ENCODE data around the gene CHRNG.
"Not testable (repeated sequence)": the region's sequence is repeated elsewhere in the genome, so short reads cannot be mapped to it uniquely, and the experiment has no call there.

The CHRNG gene

GRCh38 chr2:232529806-232530547 lies 9.5 kb upstream of the CHRNG start:
- DNase-seq, result no peak

DNA sequence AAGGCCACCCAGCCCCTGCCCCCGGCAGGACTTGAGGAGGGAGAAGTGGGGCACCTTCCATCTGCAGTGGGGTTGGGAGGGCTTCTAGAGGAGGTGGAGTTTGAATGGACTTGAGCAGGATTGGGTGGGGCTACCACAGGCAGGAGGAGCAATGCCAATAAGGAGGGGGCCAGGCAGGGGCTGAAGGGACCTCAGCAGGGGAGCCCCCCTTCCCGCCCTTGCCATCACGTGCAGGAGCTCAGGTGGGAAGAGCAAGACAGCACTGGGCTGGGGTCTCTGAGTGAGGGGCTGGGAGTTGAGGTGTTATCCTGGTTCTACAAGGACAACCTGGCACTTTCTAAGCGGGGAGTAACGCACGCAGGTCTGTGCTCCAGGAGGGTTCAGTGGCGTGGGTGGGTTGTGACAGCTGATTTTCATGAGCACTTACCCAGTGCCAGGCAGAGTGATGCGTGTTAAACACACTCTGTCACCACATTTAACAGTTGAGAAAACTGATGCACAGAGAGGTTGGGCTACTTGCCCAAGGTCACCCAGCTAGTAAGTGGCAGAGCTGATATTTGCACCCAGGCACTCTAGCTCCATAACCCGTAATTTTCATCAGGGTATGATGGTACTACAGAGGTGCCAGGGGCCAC lies 8.7 kb upstream of the CHRNG start:
- DNase-seq, result no peak

- no peak for DNase-seq
Measured at GRCh38 chr2:232532419-232532818, 7.1 kb upstream of the CHRNG start.

GRCh38 chr2:232532821-232533220 lies 6.7 kb upstream of the CHRNG start:
- not testable (repeated sequence) for DNase-seq

DNA sequence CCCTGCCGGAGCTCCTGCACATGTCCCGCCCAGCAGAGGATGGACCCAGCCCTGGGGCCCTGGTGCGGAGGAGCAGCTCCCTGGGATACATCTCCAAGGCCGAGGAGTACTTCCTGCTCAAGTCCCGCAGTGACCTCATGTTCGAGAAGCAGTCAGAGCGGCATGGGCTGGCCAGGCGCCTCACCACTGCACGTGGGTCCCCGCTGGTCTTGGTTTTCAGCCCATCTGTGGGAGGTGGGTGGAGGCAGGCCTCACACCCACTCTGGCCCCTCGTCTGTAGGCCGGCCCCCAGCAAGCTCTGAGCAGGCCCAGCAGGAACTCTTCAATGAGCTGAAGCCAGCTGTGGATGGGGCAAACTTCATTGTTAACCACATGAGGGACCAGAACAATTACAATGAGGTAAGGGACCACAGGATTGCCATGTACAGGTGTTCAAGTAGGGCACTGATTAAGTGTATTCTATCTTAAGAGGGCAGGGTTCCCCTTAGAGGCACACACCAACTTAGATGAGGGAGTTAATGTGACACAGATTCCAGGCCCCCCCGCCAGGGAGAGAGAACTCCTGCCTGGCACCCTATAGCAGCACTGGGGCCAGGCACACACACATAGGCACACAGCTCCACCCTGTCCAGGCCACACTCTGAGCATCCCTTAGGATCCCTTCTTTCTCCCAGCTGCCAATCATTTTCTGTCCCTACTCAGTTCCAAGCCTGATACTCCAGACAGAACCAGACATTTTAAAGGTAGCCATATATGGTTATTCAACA lies 5.4 kb upstream of the CHRNG start:
- DNase-seq, result no peak

GRCh38 chr2:232534940-232535651 lies 4.4 kb upstream of the CHRNG start:
- no peak for DNase-seq

- no peak for DNase-seq
Measured at GRCh38 chr2:232535761-232536530, 3.5 kb upstream of the CHRNG start.

DNA sequence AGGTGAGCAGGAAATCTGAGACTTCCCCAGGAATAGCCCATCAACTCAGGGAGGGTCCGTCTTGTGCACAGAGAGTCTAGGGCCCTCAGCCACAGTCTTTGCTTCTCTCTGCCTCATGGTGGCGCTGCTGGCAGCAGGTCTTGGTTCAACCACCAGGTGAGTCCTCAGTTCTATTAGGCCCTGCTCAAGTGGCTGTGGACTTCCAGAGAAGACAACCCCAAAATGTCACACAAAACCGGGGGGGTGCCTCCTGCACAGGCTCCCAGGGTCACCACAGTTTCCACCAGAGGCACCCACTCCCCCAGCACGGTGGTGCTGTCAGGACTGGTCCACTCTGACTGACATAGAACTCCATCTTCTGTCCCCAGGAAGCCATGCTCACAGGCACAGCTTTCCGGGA lies 2.4 kb upstream of the CHRNG start:
- no peak for DNase-seq

GRCh38 chr2:232537499-232537898 lies 2.0 kb upstream of the CHRNG start:
- DNase-seq, result no peak

DNA sequence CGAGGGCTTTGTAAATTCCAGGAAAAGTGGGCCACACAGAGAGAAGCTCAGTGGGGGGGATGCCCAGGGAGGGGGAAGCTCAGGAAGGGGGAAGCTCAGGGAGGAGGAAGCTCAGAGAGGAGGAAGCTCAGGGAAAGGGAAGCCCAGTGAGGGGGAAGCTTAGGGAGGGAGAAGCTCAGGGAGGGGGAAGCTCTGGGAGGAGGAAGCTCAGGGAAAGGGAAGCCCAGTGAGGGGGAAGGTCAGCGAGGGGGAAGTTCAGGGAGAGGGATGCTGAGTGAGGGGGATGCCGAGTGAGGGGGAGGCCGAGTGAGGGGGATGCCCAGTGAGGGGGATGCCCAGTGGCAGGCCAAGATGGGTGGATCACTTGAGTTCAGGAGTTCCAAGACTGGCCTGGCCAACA lies 821 bp upstream of the CHRNG start:
- no peak for DNase-seq

DNA sequence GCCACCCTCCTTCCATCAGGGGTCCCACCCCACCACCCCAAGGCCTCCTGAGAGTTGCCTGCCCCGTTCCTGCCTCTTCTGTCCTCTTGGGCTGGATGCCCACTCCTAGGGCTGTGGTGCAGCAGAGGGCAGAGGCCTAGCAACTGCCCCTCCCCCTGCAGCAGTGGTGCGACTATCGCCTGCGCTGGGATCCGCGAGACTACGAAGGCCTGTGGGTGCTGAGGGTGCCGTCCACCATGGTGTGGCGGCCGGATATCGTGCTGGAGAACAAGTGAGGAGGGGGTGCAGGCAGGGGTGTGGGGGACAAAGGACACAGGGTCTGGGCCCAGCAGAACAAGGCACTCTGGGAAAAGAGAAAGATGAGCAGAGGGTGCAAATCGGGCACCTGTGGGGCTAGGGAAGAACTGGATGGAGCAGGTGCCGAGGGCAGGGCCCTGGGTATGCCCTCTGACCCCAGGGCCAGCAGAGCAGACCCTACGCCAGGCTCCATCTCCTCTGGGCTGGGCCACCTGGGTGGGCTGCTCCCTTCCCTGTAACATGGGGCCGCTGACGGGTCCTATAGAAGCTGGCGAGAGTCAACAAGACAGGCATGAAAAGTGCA lies 1.0 kb downstream of the CHRNG start:
- no peak for DNase-seq

DNA sequence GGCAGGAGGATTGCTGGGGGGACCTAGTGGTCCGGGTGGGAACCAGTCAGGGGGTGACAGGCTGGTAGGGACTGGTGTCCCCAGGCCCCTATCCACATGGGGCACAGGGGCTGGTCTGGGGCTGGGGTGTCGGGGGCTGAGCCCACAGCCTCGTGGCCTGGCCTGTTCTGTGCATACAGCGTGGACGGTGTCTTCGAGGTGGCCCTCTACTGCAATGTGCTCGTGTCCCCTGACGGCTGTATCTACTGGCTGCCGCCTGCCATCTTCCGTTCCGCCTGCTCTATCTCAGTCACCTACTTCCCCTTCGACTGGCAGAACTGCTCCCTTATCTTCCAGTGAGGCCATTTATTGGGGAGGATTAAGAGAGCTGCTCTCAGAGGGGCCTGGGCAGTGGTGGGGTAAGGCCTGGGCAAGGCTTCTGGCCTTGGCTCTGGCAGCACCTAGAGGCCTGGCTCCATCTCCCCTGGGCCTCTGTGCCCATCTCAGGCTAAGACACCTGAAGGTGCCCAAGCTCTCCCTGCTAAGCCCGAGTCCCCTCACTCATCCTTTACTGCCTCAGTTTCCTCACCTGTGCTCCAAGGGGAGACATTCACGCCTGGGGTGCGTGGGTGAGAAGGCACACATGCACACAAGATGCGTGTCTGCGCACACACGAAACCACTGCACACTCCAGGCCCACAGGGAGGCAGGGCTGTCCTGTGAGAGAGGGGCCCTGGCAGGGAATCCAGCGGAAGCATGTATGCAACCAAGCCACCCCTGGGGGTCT lies 1.9 kb downstream of the CHRNG start:
- no peak for DNase-seq

DNA sequence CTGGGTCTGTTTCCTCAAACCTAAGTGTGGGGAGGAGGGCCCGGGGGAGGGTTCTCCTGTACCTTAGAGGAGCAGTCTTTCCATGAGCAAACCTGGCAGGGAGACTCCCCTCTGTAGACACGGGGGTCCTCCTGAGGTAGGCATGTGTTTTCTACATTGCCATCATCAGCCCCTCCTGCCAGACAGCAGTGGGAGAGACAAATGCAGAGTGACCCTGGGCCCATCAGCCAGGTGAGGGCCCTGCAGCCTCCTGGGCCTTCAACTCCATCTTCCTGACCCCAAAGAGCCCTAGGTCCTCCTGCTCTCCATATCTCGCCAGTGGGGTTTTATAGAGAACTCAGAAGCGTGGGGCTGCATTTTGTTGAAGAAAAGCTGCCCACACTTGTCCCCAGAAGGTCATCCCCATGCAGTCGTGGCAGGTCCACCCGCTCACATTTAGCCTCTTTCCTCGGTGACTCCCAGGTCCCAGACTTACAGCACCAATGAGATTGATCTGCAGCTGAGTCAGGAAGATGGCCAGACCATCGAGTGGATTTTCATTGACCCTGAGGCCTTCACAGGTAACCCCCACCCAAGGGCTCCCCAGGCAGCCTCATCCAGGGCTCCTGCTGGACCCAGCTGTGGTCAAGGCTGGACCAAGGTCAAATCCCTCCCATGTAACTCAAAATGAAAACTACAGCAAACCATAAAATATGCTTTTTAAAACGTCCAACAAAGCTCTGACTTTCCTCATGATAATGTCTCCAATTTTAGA lies 2.6 kb downstream of the CHRNG start:
- DNase-seq, result no peak

DNA sequence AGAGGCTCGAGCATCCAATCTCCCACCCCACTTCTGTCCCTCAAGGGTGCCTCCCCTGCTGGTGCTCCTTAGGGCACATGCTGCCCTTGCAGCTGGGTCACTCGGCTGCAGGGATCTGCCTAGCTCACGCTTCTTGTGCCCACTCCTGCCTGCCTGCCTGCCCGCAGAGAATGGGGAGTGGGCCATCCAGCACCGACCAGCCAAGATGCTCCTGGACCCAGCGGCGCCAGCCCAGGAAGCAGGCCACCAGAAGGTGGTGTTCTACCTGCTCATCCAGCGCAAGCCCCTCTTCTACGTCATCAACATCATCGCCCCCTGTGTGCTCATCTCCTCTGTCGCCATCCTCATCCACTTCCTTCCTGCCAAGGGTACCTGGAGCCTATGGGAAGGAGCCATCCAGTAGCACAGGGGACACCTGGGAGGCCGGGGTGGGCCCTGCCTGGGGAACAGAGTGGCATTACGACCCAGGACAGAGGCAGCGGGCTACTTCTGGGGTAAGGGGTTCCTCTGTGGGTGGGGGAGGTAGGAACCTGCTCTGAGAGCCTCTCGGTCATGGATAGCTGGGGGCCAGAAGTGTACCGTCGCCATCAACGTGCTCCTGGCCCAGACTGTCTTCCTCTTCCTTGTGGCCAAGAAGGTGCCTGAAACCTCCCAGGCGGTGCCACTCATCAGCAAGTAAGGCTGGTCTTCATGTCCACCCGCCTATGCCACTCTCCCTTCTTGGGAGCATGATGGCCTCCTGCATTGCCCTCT lies 3.4 kb downstream of the CHRNG start:
- no peak for DNase-seq

DNA sequence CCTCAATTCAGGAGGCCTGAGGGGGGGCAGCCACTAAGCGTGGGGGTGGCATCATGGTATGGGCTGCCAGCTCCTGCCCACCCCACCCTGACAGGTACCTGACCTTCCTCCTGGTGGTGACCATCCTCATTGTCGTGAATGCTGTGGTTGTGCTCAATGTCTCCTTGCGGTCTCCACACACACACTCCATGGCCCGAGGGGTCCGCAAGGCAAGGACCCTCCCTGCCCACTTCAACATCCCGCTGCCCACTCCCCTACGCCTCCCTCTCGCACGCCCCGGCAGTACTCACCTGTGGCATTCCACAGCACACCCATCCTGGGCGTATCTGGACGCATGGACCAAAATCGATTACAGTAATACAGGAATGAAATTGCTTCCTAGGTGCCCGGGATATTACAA lies 4.0 kb downstream of the CHRNG start:
- DNase-seq, result no peak

- no peak for DNase-seq
Measured at GRCh38 chr2:232543928-232544631, 4.6 kb downstream of the CHRNG start.

GRCh38 chr2:232544674-232545073 lies 5.2 kb downstream of the CHRNG start:
- no peak for DNase-seq

GRCh38 chr2:232545511-232546375 lies 6.3 kb downstream of the CHRNG start:
- no peak for DNase-seq
